OCI-LY7 (cell line): Measurements from ENCODE around the gene PLXDC1. TPM values are rescaled to one million over a fixed set of nuclear protein-coding genes. Genes with fewer than 3 reads are reported as not detected.
"Not testable (repeated sequence)": the region's sequence is repeated elsewhere in the genome, so short reads cannot be mapped to it uniquely, and the experiment has no call there.

Source experiments
- BruUV-seq: library from RNA; stranded (reverse); fragments of 400-500 nt; replicated peaks from 2 replicates; lab custom pipeline; 2021; lab: Mats Ljungman, UMichigan
- CTCF ChIA-PET: fragments of 300-600 bp; sonication (Branson Sonifier 250); formaldehyde crosslinking; loops from one replicate; lab custom pipeline; 2022; ENCODE audit warnings: antibody characterized with exemption; ENCODE audit not compliant: unreplicated experiment; lab: Charles Lee
- POLR2A ChIA-PET: fragments of 300-600 bp; sonication (Branson Sonifier 250); formaldehyde crosslinking; loops from one replicate; lab custom pipeline; 2022; ENCODE audit warnings: antibody characterized with exemption; lab: Charles Lee
- DNase-seq: peaks from one replicate; pipeline ENCODE4 v3.0.0-alpha.2; 2015; ENCODE audit warnings: low spot score
- H2AFZ ChIP-seq: fragments of 200-600 bp; sonication (generic), shearing (Covaris generic); 2 replicates; pipeline ENCODE4 v1.6.1; 2014; ENCODE audit warnings: mild to moderate bottlenecking, antibody characterized with exemption, low read length, moderate library complexity
- H3K27ac ChIP-seq: fragments of 200-600 bp; sonication (generic); 2 replicates; pipeline ENCODE4 v1.5.1; 2014; ENCODE audit warnings: mixed run types, low read depth, mild to moderate bottlenecking, moderate library complexity, low read length, inconsistent platforms; ENCODE audit not compliant: poor library complexity, severe bottlenecking
- H3K36me3 ChIP-seq: fragments of 200-600 bp; sonication (generic); 2 replicates; pipeline ENCODE4 v1.6.1; 2014; ENCODE audit warnings: mild to moderate bottlenecking, antibody characterized with exemption, low read length, moderate library complexity, mixed read lengths; ENCODE audit not compliant: insufficient read depth
- H3K4me1 ChIP-seq: fragments of 200-600 bp; sonication (generic); 2 replicates; pipeline ENCODE4 v1.5.1; 2014; ENCODE audit warnings: mild to moderate bottlenecking, low read length; ENCODE audit not compliant: insufficient read depth, poor library complexity, severe bottlenecking
- H3K4me2 ChIP-seq: fragments of 200-600 bp; sonication (generic); 2 replicates; pipeline ENCODE4 v1.6.1; 2014; ENCODE audit warnings: mild to moderate bottlenecking, low read length
- H3K4me3 ChIP-seq: fragments of 200-600 bp; sonication (generic); 2 replicates; pipeline ENCODE4 v1.5.1; 2014; ENCODE audit warnings: mild to moderate bottlenecking, low read depth, low read length; ENCODE audit not compliant: poor library complexity, severe bottlenecking
- H3K79me2 ChIP-seq: fragments of 200-600 bp; sonication (generic); 2 replicates; pipeline ENCODE4 v1.6.1; 2016; ENCODE audit warnings: low read depth, mild to moderate bottlenecking, low read length, moderate library complexity, mixed read lengths; ENCODE audit not compliant: insufficient read depth
- H3K9me2 ChIP-seq: fragments of 200-600 bp; sonication (generic); 2 replicates; pipeline ENCODE4 v1.6.1; 2016; ENCODE audit warnings: mild to moderate bottlenecking, low read length, mixed read lengths; ENCODE audit not compliant: insufficient read depth
- H3K9me3 ChIP-seq: fragments of 200-600 bp; sonication (generic); 2 replicates; pipeline ENCODE4 v1.6.1; 2014; ENCODE audit warnings: mild to moderate bottlenecking, mixed run types, low read length, mixed read lengths
- H4K20me1 ChIP-seq: fragments of 200-600 bp; sonication (generic); 2 replicates; pipeline ENCODE4 v1.6.1; 2014; ENCODE audit warnings: mild to moderate bottlenecking, antibody characterized with exemption, low read length, moderate library complexity, mixed read lengths; ENCODE audit not compliant: insufficient read depth
- EZH2phosphoT487 ChIP-seq: fragments of 200-600 bp; sonication (generic); IDR thresholded peaks from 2 replicates; pipeline ENCODE4 v1.6.1; 2018; ENCODE audit warnings: low read depth, borderline replicate concordance, mild to moderate bottlenecking, mixed run types, antibody characterized with exemption, low read length, moderate library complexity, mixed read lengths
- intact Hi-C: fragments of 100-400 bp; cut with micrococcal nuclease; formaldehyde crosslinking; loops from one replicate; pipeline ENCODE4 v1.10.0; 2022; ENCODE audit not compliant: unreplicated experiment
- total RNA-seq, 2 experiments: library from RNA; depleted of rRNA in 1 of 2; stranded (reverse); fragments of >200 nt in 1 of 2; shearing (Covaris generic) in 1 of 2; gene quantifications; 2 replicates each; pipeline ENCODE4 v1.2.3, GENCODE V29; 2014 to 2022
- TF ChIP-seq, protein P1 (sequence below): fragments of 200-600 bp; sonication (generic); conservative IDR thresholded peaks from 2 replicates; pipeline ENCODE4 v1.5.1; 2014; ENCODE audit warnings: mild to moderate bottlenecking, antibody characterized with exemption, low read length, moderate library complexity, mixed read lengths

The PLXDC1 gene
- total RNA-seq, 2 experiments from 2014 or later: 0.13 to 0.67 TPM

GRCh38 chr17:39051001-39051585 lies 100.3 kb downstream of the PLXDC1 start:
- Histone ChIP-seq H4K20me1 (no peaks in the 10 kb centered on the region), H3K4me1 (no peaks in the 10 kb centered on the region), H3K9me3 (peaks cover 23% of the 10 kb centered on the region; the same call in 1 of the 2 replicates), H3K79me2 (no peaks in the 10 kb centered on the region), H3K4me2 (no peak overlapping the region), H3K27ac (no peak overlapping the region), H3K36me3 (no peaks in the 10 kb centered on the region), H3K4me3 (no peak overlapping the region), H2AFZ (no peak overlapping the region), H3K9me2 (no peaks in the 10 kb centered on the region)
- no peak for TF ChIP-seq EZH2phosphoT487
- TF ChIP-seq, protein P1, sequence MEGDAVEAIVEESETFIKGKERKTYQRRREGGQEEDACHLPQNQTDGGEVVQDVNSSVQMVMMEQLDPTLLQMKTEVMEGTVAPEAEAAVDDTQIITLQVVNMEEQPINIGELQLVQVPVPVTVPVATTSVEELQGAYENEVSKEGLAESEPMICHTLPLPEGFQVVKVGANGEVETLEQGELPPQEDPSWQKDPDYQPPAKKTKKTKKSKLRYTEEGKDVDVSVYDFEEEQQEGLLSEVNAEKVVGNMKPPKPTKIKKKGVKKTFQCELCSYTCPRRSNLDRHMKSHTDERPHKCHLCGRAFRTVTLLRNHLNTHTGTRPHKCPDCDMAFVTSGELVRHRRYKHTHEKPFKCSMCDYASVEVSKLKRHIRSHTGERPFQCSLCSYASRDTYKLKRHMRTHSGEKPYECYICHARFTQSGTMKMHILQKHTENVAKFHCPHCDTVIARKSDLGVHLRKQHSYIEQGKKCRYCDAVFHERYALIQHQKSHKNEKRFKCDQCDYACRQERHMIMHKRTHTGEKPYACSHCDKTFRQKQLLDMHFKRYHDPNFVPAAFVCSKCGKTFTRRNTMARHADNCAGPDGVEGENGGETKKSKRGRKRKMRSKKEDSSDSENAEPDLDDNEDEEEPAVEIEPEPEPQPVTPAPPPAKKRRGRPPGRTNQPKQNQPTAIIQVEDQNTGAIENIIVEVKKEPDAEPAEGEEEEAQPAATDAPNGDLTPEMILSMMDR: no peak
- no TSS peak for BruUV-seq
- DNase-seq: no peak
- ChIA-PET POLR2A (no interaction called here), CTCF (no interaction called here)
- intact Hi-C loops: no loop called here

DNA sequence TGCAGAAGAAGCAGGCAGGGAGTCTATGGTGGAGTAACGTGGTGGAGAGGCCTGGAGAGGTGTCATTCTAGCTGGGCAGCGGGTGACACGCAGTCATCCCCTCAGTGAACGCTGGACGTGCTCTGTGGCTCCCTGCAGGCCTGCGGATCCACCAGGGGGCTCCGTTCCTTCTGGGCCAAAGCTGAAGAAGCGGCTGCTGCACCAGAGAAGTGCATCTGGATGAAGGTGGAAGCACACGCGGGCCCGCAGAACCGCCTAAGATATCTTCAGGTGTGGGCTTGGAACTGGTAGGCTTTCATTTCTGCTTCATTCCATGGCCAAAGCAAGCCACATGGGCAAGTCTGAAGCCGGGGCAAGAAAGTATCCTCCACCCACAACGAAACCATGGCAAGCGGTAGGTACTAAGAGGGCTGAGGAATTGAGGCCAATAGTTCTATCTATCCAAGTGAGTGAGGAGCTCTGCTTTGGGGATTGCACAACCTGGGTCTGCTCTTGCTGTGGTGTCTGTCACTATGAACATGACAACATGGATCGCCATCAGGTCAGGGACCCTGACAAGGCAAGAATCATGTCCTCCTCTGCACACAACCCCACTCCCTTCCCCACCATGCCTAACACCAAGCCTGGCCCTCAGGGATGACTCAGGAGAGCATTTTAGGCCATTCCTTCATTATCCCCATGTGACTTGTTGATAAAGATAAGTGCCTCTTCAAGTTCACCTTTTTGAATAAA lies 105.3 kb downstream of the PLXDC1 start:
- TF ChIP-seq, protein P1: peak; percentile 43; the same call in 1 of the 2 replicates
- no peak for TF ChIP-seq EZH2phosphoT487
- H3K9me2 ChIP-seq: no peaks in the 10 kb centered on the region
- intact Hi-C loops: no loop called here
- ChIA-PET CTCF (no interaction called here), POLR2A (no interaction called here)
- no peak overlapping the region for H3K4me2 ChIP-seq
- no peaks in the 10 kb centered on the region for H4K20me1 ChIP-seq
- H3K4me1 ChIP-seq: no peaks in the 10 kb centered on the region
- no peak overlapping the region for H3K4me3 ChIP-seq
- BruUV-seq: no TSS peak
- no peaks in the 10 kb centered on the region for H3K79me2 ChIP-seq
- H3K9me3 ChIP-seq: peaks cover 20% of the 10 kb centered on the region; the same call in 1 of the 2 replicates
- H3K36me3 ChIP-seq: no peaks in the 10 kb centered on the region
- H3K27ac ChIP-seq: no peak overlapping the region
- DNase-seq: no peak
- no peak overlapping the region for H2AFZ ChIP-seq

- POLR2A ChIA-PET: interaction anchor here (0.7 kb wide), 1 partner anchor 325 kb away, joined by 6 read pairs; no protein-coding TSS in a partner anchor
Observed at GRCh38 chr17:39036009-39036408, 115.4 kb downstream of the PLXDC1 start.

DNA sequence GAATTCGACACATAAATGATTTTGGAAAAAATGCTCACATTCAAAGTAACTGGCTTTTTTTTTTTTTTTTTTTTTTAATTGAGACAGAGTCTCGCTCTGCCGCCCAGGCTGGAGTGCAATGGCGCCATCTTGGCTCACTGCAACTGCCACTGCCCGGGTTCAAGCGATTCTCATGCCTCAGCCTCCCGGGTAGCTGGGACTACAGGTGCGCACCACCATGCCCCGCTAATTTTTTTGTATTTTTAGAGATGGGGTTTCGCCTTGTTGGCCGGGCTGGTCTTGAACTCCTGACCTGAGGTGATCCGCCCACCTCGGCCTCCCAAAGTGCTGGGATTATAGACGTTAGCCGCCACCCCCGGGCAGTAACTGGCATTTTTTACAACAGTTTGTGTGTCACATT lies 115.9 kb downstream of the PLXDC1 start:
- H3K9me3 ChIP-seq, H2AFZ ChIP-seq, H3K36me3 ChIP-seq, H4K20me1 ChIP-seq, H3K9me2 ChIP-seq, DNase-seq, CTCF ChIA-PET, H3K79me2 ChIP-seq, H3K4me2 ChIP-seq, BruUV-seq, H3K4me1 ChIP-seq, intact Hi-C loops, H3K27ac ChIP-seq, H3K4me3 ChIP-seq: not testable (repeated sequence)
- POLR2A ChIA-PET: interaction anchor here (0.7 kb wide), 1 partner anchor 326 kb away, joined by 6 read pairs; no protein-coding TSS in a partner anchor

More at GRCh38 chr17:39036009-39036408, 115.4 kb downstream of the PLXDC1 start:
- TF ChIP-seq, protein P1: no peak
- TF ChIP-seq EZH2phosphoT487: no peak
- Histone ChIP-seq H3K27ac (no peak overlapping the region), H3K9me3 (no peaks in the 10 kb centered on the region), H3K4me3 (no peak overlapping the region), H2AFZ (no peak overlapping the region), H3K36me3 (no peaks in the 10 kb centered on the region), H4K20me1 (no peaks in the 10 kb centered on the region), H3K79me2 (no peaks in the 10 kb centered on the region), H3K4me1 (no peaks in the 10 kb centered on the region), H3K4me2 (no peak overlapping the region), H3K9me2 (no peaks in the 10 kb centered on the region)
- intact Hi-C loops: no loop called here
- no peak for DNase-seq
- no TSS peak for BruUV-seq
- CTCF ChIA-PET: no interaction called here
